GM12878 (cell line): ENCODE measurements around the gene NCAM2. TPM values are rescaled to one million over a fixed set of nuclear protein-coding genes. Genes with fewer than 3 reads are reported as not detected.

Experiments used
- ATAC-seq: fragments of 200-7000 bp; cut with Tn5 transposase; 3 replicates; pipeline ENCODE4 v1.9.1; 2020; ENCODE audit warnings: mild to moderate bottlenecking, moderate library complexity
- BruUV-seq: library from RNA; stranded (reverse); fragments of 400-500 nt; replicated peaks from 2 replicates; lab custom pipeline; 2021; lab: Mats Ljungman, UMichigan
- CTCF ChIA-PET: fragments of 300-600 bp; sonication (Branson Sonifier 250); formaldehyde crosslinking; extraction: SDS; loops from one replicate; lab custom pipeline; 2021; ENCODE audit warnings: inconsistent platforms; lab: Yijun Ruan, JAX
- POLR2A ChIA-PET: fragments of 350-600 bp; formaldehyde crosslinking; extraction: SDS; loops from one replicate; lab custom pipeline; 2021; ENCODE audit warnings: inconsistent platforms; lab: Charles Lee
- RAD21 ChIA-PET: fragments of 300-600 bp; sonication (Branson Sonifier 250); formaldehyde crosslinking; loops from one replicate; lab custom pipeline; 2023; ENCODE audit warnings: antibody characterized with exemption; ENCODE audit not compliant: unreplicated experiment; lab: Charles Lee
- SMC1A ChIA-PET: fragments of 300-600 bp; sonication (Branson Sonifier 250); formaldehyde crosslinking; loops from one replicate; lab custom pipeline; 2023; ENCODE audit not compliant: unreplicated experiment, uncharacterized antibody; lab: Charles Lee
- DNase-seq: peaks from one replicate; pipeline ENCODE4 v3.0.0-alpha.2; 2011; ENCODE audit warnings: low read depth, low spot score
- FAIRE-seq: peaks from 3 replicates; lab custom pipeline; 2011; peaks lifted over from hg19 to GRCh38; lab: Jason Lieb, UNC
- H2AFZ ChIP-seq: 2 replicates; pipeline ENCODE4 v1.6.0; 2011; ENCODE audit warnings: low read depth, low read length, control low read depth; ENCODE audit not compliant: control insufficient read depth
- H3K27ac ChIP-seq: 2 replicates; pipeline ENCODE4 v1.5.1; 2011; ENCODE audit warnings: control low read depth; ENCODE audit not compliant: control insufficient read depth, insufficient read depth
- H3K27me3 ChIP-seq, 2 experiments: replicated peaks in 1 of 2; 2 replicates each; pipeline versions ENCODE4 v1.6.0 to v1.6.1; 2011; ENCODE audit warnings: low read length in 1 of 2; ENCODE audit not compliant: control insufficient read depth in 2 of 2, insufficient read depth in 2 of 2
- H3K36me3 ChIP-seq, 2 experiments: 2 replicates each; pipeline ENCODE4 v1.5.1; 2011; ENCODE audit warnings: low read length in 1 of 2; ENCODE audit not compliant: control insufficient read depth in 2 of 2, insufficient read depth in 2 of 2
- H3K4me1 ChIP-seq: 2 replicates; pipeline ENCODE4 v1.6.1; 2011; ENCODE audit warnings: mild to moderate bottlenecking, low read length, moderate library complexity, mixed read lengths; ENCODE audit not compliant: control insufficient read depth, insufficient read depth
- H3K4me2 ChIP-seq: 2 replicates; pipeline ENCODE4 v1.6.0; 2011; ENCODE audit warnings: control low read depth; ENCODE audit not compliant: control insufficient read depth, insufficient read depth
- H3K4me3 ChIP-seq: fragments of 200-600 bp; sonication (generic); 2 replicates; pipeline ENCODE4 v1.5.1; 2016
- H3K79me2 ChIP-seq: 2 replicates; pipeline ENCODE4 v1.6.0; 2011; ENCODE audit warnings: low read length; ENCODE audit not compliant: control insufficient read depth, insufficient read depth
- H3K9ac ChIP-seq: 2 replicates; pipeline ENCODE4 v1.8.0; 2011; ENCODE audit warnings: low read length, control low read depth, mixed read lengths; ENCODE audit not compliant: control insufficient read depth, insufficient read depth
- H3K9me3 ChIP-seq: replicated peaks from 3 replicates; pipeline ENCODE4 v1.5.1; 2011; ENCODE audit warnings: mild to moderate bottlenecking, low read length; ENCODE audit not compliant: control insufficient read depth, insufficient read depth
- H4K20me1 ChIP-seq: 2 replicates; pipeline ENCODE4 v1.6.0; 2011; ENCODE audit not compliant: control insufficient read depth, insufficient read depth
- BHLHE40 ChIP-seq, 2 experiments: fragments of 450-650 bp in 1 of 2; IDR thresholded peaks; 2 replicates each; pipeline ENCODE4 v1.6.1; 2011 to 2017; ENCODE audit warnings: low read depth in 2 of 2, borderline replicate concordance in 1 of 2, improper control_type of control experiment in 1 of 2, low read length in 1 of 2, mild to moderate bottlenecking in 1 of 2
- CREM ChIP-seq: IDR thresholded peaks from 2 replicates; pipeline ENCODE4 v1.6.1; 2014; ENCODE audit warnings: antibody characterized with exemption, low read depth
- EGR1 ChIP-seq, 2 experiments: IDR thresholded peaks; 1 replicate in 1 of 2; 2 replicates in 1 of 2; pipeline ENCODE4 v1.6.1; 2011 to 2012; ENCODE audit warnings: low read depth in 2 of 2, low read length in 2 of 2, borderline replicate concordance in 1 of 2, mild to moderate bottlenecking in 1 of 2, moderate library complexity in 1 of 2
- EZH2 ChIP-seq: IDR thresholded peaks from 2 replicates; pipeline ENCODE4 v1.6.1; 2012; ENCODE audit warnings: low read depth, mild to moderate bottlenecking, control low read depth, inconsistent platforms, low read length, borderline replicate concordance; ENCODE audit not compliant: control insufficient read depth
- NFIC ChIP-seq: IDR thresholded peaks from 2 replicates; pipeline ENCODE4 v1.6.1; 2012; ENCODE audit warnings: low read depth, mild to moderate bottlenecking, inconsistent platforms, low read length, moderate library complexity
- RAD21 ChIP-seq: IDR thresholded peaks from 2 replicates; pipeline ENCODE4 v1.6.1; 2011; ENCODE audit warnings: mild to moderate bottlenecking, low read depth, low read length, moderate library complexity; ENCODE audit not compliant: insufficient read depth
- RB1 ChIP-seq: fragments of 450-650 bp; formaldehyde crosslinking; IDR thresholded peaks from 2 replicates; pipeline ENCODE4 v1.6.1; 2017; ENCODE audit warnings: mild to moderate bottlenecking, borderline replicate concordance
- SMARCA5 ChIP-seq: fragments of 450-650 bp; IDR thresholded peaks from 2 replicates; pipeline ENCODE4 v1.6.1; 2017; ENCODE audit warnings: mild to moderate bottlenecking
- TBL1XR1 ChIP-seq: IDR thresholded peaks from 2 replicates; pipeline ENCODE4 v1.6.1; 2012; ENCODE audit warnings: low read depth, low read length, improper control_type of control experiment
- TCF7 ChIP-seq: IDR thresholded peaks from 2 replicates; pipeline ENCODE4 v1.6.1; 2014; ENCODE audit warnings: antibody characterized with exemption, borderline replicate concordance
- ZNF384 ChIP-seq: IDR thresholded peaks from 2 replicates; pipeline ENCODE4 v1.6.1; 2012; ENCODE audit warnings: low read depth, mild to moderate bottlenecking, low read length, improper control_type of control experiment, borderline replicate concordance
- in situ Hi-C: fragments of 300-500 bp; cut with MboI; formaldehyde crosslinking; loops from 9 replicates; pipeline ENCODE4 v1.14.3; 2018; ENCODE audit warnings: mixed read lengths
- intact Hi-C: fragments of 100-400 bp; cut with micrococcal nuclease; formaldehyde crosslinking; loops from one replicate; pipeline ENCODE4 v1.14.2; 2022; ENCODE audit not compliant: unreplicated experiment
- polyA plus RNA-seq, 11 experiments: library from polyadenylated mRNA; depleted of rRNA in 4 of 11; unstranded in 6 of 11; stranded (reverse) in 5 of 11; fragments of >200 nt; fragmentation: Nextera tagmentation in 4 of 11; fragmentation: Illumina TruSeq in 1 of 11; extraction: Ambion mirVana in 4 of 11; extraction: Trizol in 1 of 11; gene quantifications; 1 replicate in 1 of 11; 2 replicates in 10 of 11; pipeline versions ENCODE4 v1.2.1 to v1.2.3, GENCODE V29; 2011 to 2016; ENCODE audit warnings: inconsistent platforms in 2 of 11, missing spikeins in 2 of 11, low read depth in 1 of 11
- total RNA-seq, 4 experiments: library from RNA; depleted of rRNA in 3 of 4; stranded (reverse); fragments of >200 nt in 3 of 4; fragmentation: Illumina TruSeq in 1 of 4; extraction: Trizol in 1 of 4; gene quantifications; 2 replicates each; pipeline versions ENCODE4 v1.2.1 to v1.2.3, GENCODE V29; 2013 to 2021
- TF ChIP-seq, protein P1 (sequence below): fragments of 150-350 bp; IDR thresholded peaks from 2 replicates; pipeline ENCODE4 v1.6.1; 2016; ENCODE audit warnings: low read depth, low read length
- TF ChIP-seq, protein P2 (sequence below): fragments of 450-650 bp; IDR thresholded peaks from 2 replicates; pipeline ENCODE4 v1.6.1; 2016; ENCODE audit warnings: mild to moderate bottlenecking
- TF ChIP-seq, protein P3 (sequence below): IDR thresholded peaks from 2 replicates; pipeline ENCODE4 v1.6.1; 2012; ENCODE audit warnings: low read depth, low read length, improper control_type of control experiment
- TF ChIP-seq, protein P4 (sequence below): fragments of 450-650 bp; IDR thresholded peaks from 2 replicates; pipeline ENCODE4 v1.6.1; 2017; ENCODE audit warnings: mild to moderate bottlenecking

The NCAM2 gene
- total and polyA plus RNA-seq, 10 of the 15 experiments (the other 5 are each of a cell fraction or from before 2014, with no cell fraction given), result 0.23 to 0.27 TPM; not detected in 8

DNA sequence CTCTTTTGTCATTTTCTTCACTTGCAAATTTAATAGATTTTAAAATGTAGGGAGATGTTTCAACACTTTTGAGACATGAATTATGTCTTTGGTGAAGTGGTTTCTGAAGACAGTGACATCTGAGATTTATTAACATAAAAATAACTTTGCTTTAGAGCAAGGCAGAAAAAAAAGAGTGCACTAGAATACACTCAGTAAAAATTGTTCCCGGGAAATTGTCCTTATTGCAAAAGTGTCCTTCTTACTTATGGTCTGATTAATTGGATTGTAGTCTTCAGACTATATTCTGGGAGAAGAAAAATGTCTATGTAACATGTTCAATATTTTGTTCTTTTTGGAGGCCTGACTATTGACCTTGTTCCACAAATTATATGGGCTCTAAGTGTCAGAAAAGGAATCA is 468.5 kb downstream of the NCAM2 start (continued):
- TF ChIP-seq, protein P1, sequence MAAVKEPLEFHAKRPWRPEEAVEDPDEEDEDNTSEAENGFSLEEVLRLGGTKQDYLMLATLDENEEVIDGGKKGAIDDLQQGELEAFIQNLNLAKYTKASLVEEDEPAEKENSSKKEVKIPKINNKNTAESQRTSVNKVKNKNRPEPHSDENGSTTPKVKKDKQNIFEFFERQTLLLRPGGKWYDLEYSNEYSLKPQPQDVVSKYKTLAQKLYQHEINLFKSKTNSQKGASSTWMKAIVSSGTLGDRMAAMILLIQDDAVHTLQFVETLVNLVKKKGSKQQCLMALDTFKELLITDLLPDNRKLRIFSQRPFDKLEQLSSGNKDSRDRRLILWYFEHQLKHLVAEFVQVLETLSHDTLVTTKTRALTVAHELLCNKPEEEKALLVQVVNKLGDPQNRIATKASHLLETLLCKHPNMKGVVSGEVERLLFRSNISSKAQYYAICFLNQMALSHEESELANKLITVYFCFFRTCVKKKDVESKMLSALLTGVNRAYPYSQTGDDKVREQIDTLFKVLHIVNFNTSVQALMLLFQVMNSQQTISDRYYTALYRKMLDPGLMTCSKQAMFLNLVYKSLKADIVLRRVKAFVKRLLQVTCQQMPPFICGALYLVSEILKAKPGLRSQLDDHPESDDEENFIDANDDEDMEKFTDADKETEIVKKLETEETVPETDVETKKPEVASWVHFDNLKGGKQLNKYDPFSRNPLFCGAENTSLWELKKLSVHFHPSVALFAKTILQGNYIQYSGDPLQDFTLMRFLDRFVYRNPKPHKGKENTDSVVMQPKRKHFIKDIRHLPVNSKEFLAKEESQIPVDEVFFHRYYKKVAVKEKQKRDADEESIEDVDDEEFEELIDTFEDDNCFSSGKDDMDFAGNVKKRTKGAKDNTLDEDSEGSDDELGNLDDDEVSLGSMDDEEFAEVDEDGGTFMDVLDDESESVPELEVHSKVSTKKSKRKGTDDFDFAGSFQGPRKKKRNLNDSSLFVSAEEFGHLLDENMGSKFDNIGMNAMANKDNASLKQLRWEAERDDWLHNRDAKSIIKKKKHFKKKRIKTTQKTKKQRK, result no peak
- TF ChIP-seq, protein P2, sequence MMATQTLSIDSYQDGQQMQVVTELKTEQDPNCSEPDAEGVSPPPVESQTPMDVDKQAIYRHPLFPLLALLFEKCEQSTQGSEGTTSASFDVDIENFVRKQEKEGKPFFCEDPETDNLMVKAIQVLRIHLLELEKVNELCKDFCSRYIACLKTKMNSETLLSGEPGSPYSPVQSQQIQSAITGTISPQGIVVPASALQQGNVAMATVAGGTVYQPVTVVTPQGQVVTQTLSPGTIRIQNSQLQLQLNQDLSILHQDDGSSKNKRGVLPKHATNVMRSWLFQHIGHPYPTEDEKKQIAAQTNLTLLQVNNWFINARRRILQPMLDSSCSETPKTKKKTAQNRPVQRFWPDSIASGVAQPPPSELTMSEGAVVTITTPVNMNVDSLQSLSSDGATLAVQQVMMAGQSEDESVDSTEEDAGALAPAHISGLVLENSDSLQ, result no peak
- TF ChIP-seq SMARCA5, result no peak
- TF ChIP-seq, protein P3, sequence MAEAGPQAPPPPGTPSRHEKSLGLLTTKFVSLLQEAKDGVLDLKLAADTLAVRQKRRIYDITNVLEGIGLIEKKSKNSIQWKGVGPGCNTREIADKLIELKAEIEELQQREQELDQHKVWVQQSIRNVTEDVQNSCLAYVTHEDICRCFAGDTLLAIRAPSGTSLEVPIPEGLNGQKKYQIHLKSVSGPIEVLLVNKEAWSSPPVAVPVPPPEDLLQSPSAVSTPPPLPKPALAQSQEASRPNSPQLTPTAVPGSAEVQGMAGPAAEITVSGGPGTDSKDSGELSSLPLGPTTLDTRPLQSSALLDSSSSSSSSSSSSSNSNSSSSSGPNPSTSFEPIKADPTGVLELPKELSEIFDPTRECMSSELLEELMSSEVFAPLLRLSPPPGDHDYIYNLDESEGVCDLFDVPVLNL, result no peak
- TF ChIP-seq BHLHE40 (IDR thresholded peaks at IDR 0.05; ENCODE audit: borderline replicate concordance in 1 of 2, low read depth in 2 of 2, low read length in 1 of 2), result no peak
- TF ChIP-seq RB1, result no peak
- TF ChIP-seq TCF7, result no peak
- no peak for TF ChIP-seq CREM
- TF ChIP-seq, all 136 proteins: peak for 0

DNA sequence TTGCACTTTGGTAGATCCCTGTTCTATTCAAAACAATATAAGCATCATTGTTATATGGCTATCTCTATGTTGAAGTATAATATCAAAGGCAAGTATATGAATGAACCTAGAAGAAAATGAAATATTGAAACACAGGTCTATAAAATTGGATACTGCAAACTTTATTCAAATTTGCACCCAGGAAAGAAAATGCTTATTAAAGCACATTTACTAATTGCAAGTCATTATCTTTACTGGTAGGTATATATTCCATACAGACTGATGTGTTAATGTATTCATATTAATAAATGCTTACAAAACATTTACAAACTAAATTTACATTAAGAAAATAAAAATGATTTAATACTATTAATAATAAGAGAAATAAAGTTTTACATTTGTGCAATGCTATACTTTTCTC is 469.8 kb downstream of the NCAM2 start:
- no peaks in the 10 kb centered on the region for H3K36me3 ChIP-seq
- SMC1A ChIA-PET, result no interaction called here
- no peak for DNase-seq
- intact Hi-C loops (no loop called here), in situ Hi-C loops (no loop called here)
- H3K27me3 ChIP-seq, result no peaks in the 10 kb centered on the region
- RAD21 ChIA-PET, result no interaction called here
- no peaks in the 10 kb centered on the region for H3K9me3 ChIP-seq
- POLR2A ChIA-PET, result no interaction called here
- FAIRE-seq, result no peak
- CTCF ChIA-PET, result no interaction called here
- H4K20me1 ChIP-seq, result no peaks in the 10 kb centered on the region
- H3K4me2 ChIP-seq, result no peak overlapping the region
- H3K4me1 ChIP-seq, result no peaks in the 10 kb centered on the region
- no peak overlapping the region for H2AFZ ChIP-seq
- BruUV-seq, result no TSS peak
- H3K79me2 ChIP-seq, result no peaks in the 10 kb centered on the region
- H3K9ac ChIP-seq, result no peak overlapping the region
- ATAC-seq, result no peak
- H3K4me3 ChIP-seq, result no peak overlapping the region
- no peak overlapping the region for H3K27ac ChIP-seq
- TF ChIP-seq TBL1XR1 (no peak), EGR1 (IDR thresholded peaks at IDR 0.05; ENCODE audit: borderline replicate concordance in 1 of 2, low read depth in 2 of 2, low read length in 2 of 2) (no peak), EZH2 (no peak), NFIC (no peak), CREM (no peak), ZNF384 (no peak), RAD21 (no peak)
- TF ChIP-seq, protein P4, sequence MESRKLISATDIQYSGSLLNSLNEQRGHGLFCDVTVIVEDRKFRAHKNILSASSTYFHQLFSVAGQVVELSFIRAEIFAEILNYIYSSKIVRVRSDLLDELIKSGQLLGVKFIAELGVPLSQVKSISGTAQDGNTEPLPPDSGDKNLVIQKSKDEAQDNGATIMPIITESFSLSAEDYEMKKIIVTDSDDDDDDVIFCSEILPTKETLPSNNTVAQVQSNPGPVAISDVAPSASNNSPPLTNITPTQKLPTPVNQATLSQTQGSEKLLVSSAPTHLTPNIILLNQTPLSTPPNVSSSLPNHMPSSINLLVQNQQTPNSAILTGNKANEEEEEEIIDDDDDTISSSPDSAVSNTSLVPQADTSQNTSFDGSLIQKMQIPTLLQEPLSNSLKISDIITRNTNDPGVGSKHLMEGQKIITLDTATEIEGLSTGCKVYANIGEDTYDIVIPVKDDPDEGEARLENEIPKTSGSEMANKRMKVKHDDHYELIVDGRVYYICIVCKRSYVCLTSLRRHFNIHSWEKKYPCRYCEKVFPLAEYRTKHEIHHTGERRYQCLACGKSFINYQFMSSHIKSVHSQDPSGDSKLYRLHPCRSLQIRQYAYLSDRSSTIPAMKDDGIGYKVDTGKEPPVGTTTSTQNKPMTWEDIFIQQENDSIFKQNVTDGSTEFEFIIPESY, result no peak
